ENCODE results near the gene GLS2. TPM values are rescaled to one million over a fixed set of nuclear protein-coding genes. Genes with fewer than 3 reads are reported as not detected.
"Not testable (repeated sequence)": the region's sequence is repeated elsewhere in the genome, so short reads cannot be mapped to it uniquely, and the experiment has no call there.

The GLS2 gene
- total RNA-seq, 2 experiments from 2014 or later, result 0.70 to 1.1 TPM

GRCh38 chr12:56462565-56462964 is 25.4 kb downstream of the GLS2 start:
- Mint-ChIP-seq H3K4me3 (no peak overlapping the region), H3K9me3 (ENCODE audit: insufficient read depth) (no peaks in the 10 kb centered on the region), H3K36me3 (ENCODE audit: low read depth) (no peaks in the 10 kb centered on the region), H3K27ac (no peak overlapping the region), H3K27me3 (ENCODE audit: low read depth) (no peaks in the 10 kb centered on the region), H3K4me1 (ENCODE audit: low read depth) (peaks cover 10% of the 10 kb centered on the region)
- POLR2A ChIA-PET, result no interaction called here
- DNase-seq (no peak), ATAC-seq (no peak)
- CTCF ChIA-PET, result interaction anchor here (0.7 to 3.3 kb wide), 6 partner anchors 11 to 204 kb away, joined by 3 to 62 read pairs (median 10); partner anchors contain the start of genes ANKRD52, MIP, STAT2 and TIMELESS

GRCh38 chr12:56461235-56462159 is 26.5 kb downstream of the GLS2 start:
- Mint-ChIP-seq H3K36me3 (ENCODE audit: low read depth) (no peaks in the 10 kb centered on the region), H3K27ac (no peak overlapping the region), H3K9me3 (ENCODE audit: insufficient read depth) (no peaks in the 10 kb centered on the region), H3K4me1 (ENCODE audit: low read depth) (peaks cover 5% of the 10 kb centered on the region), H3K4me3 (no peak overlapping the region), H3K27me3 (ENCODE audit: low read depth) (no peaks in the 10 kb centered on the region)
- ChIA-PET POLR2A (interaction anchor here (1.3 to 1.4 kb wide), 2 partner anchors 12 to 101 kb away, joined by 3 to 6 read pairs; partner anchors contain the start of genes STAT2 and TIMELESS), CTCF (interaction anchor here (0.9 to 1.6 kb wide), 7 partner anchors 11 to 269 kb away, joined by 3 to 6 read pairs (median 3); partner anchors contain the start of genes STAT2 and TIMELESS)
- DNase-seq (no peak), ATAC-seq (no peak)

GRCh38 chr12:56457817-56458216 is 30.1 kb downstream of the GLS2 start:
- ATAC-seq (no peak), DNase-seq (no peak)
- CTCF ChIA-PET, result interaction anchor here (1.3 to 2.2 kb wide), 2 partner anchors 8 to 56 kb away, joined by 3 to 10 read pairs; partner anchors contain the start of gene TIMELESS
- Mint-ChIP-seq H3K9me3 (ENCODE audit: insufficient read depth) (no peaks in the 10 kb centered on the region), H3K27me3 (ENCODE audit: low read depth) (peaks cover 9% of the 10 kb centered on the region), H3K4me3 (no peak overlapping the region), H3K36me3 (ENCODE audit: low read depth) (no peaks in the 10 kb centered on the region), H3K27ac (no peak overlapping the region), H3K4me1 (ENCODE audit: low read depth) (no peaks in the 10 kb centered on the region)
- POLR2A ChIA-PET, result interaction anchor here (1.8 kb wide), 1 partner anchor 9 kb away, joined by 9 read pairs; the partner anchor contains the start of gene TIMELESS

GRCh38 chr12:56454557-56454956 is 33.4 kb downstream of the GLS2 start, which contains the start of gene MIP:
Gene MIP (minus strand): TSS chr12:56454657. CDS start chr12:56454613, 44 bp downstream.
- Mint-ChIP-seq H3K4me1 (ENCODE audit: low read depth) (peaks cover 8% of the 10 kb centered on the region), H3K4me3 (no peak within 1 kb of the TSS), H3K27ac (no peak within 1 kb of the TSS), H3K9me3 (ENCODE audit: insufficient read depth) (no peaks in the 10 kb centered on the region), H3K36me3 (ENCODE audit: low read depth) (no peaks in the 10 kb centered on the region), H3K27me3 (ENCODE audit: low read depth) (peaks cover 9% of the 10 kb centered on the region)
- ChIA-PET POLR2A (no interaction called here), CTCF (interaction anchor here (1.0 to 6.4 kb wide), 2 partner anchors 9 to 24 kb away, joined by 3 to 59 read pairs; no protein-coding TSS in a partner anchor)
- no peak for ATAC-seq
- DNase-seq, result no peak

- DNase-seq, result no peak
- peaks cover 9% of the 10 kb centered on the region for H3K27me3 Mint-ChIP-seq (ENCODE audit: low read depth)
- no peak for ATAC-seq
- ChIA-PET POLR2A (interaction anchor here (0.9 kb wide), 1 partner anchor 293 kb away, joined by 3 read pairs; the partner anchor contains the start of gene MYL6), CTCF (interaction anchor here (0.9 to 6.4 kb wide), 2 partner anchors 10 to 13 kb away, joined by 3 to 59 read pairs; no protein-coding TSS in a partner anchor)
- H3K9me3 Mint-ChIP-seq (ENCODE audit: insufficient read depth), result no peaks in the 10 kb centered on the region
- no peak overlapping the region for H3K27ac Mint-ChIP-seq
- H3K36me3 Mint-ChIP-seq (ENCODE audit: low read depth), result peaks cover 10% of the 10 kb centered on the region
- H3K4me3 Mint-ChIP-seq, result no peak overlapping the region
- H3K4me1 Mint-ChIP-seq (ENCODE audit: low read depth), result peaks cover 26% of the 10 kb centered on the region
Measured at GRCh38 chr12:56451147-56451546, 36.8 kb downstream of the GLS2 start.

- CTCF ChIA-PET, result interaction anchor here (0.9 to 6.4 kb wide), 5 partner anchors 9 to 330 kb away, joined by 3 to 59 read pairs (median 7); partner anchors contain the start of gene SPRYD4
Measured at GRCh38 chr12:56450241-56450640, 37.7 kb downstream of the GLS2 start.

GRCh38 chr12:56449622-56449984 is 38.4 kb downstream of the GLS2 start:
- DNase-seq (no peak), ATAC-seq (no peak)
- Mint-ChIP-seq H3K4me3 (peak overlapping the region; percentile 91), H3K27me3 (ENCODE audit: low read depth) (peaks cover 5% of the 10 kb centered on the region), H3K9me3 (ENCODE audit: insufficient read depth) (no peaks in the 10 kb centered on the region), H3K4me1 (ENCODE audit: low read depth) (peaks cover 33% of the 10 kb centered on the region), H3K36me3 (ENCODE audit: low read depth) (peaks cover 18% of the 10 kb centered on the region), H3K27ac (peak overlapping the region; percentile 87)
- POLR2A ChIA-PET, result interaction anchor here (0.6 to 2.8 kb wide), 14 partner anchors 9 to 238 kb away, joined by 3 to 27 read pairs (median 4); partner anchors contain the start of genes CNPY2, CS, IL23A and PTGES3
- CTCF ChIA-PET, result interaction anchor here (0.9 to 6.4 kb wide), 9 partner anchors 9 to 330 kb away, joined by 3 to 59 read pairs (median 4); partner anchors contain the start of genes MYL6B, SPRYD4 and STAT2

More at GRCh38 chr12:56450241-56450640, 37.7 kb downstream of the GLS2 start:
- H3K27me3 Mint-ChIP-seq (ENCODE audit: low read depth), result peaks cover 6% of the 10 kb centered on the region
- H3K4me1 Mint-ChIP-seq (ENCODE audit: low read depth), result peaks cover 30% of the 10 kb centered on the region
- no peaks in the 10 kb centered on the region for H3K9me3 Mint-ChIP-seq (ENCODE audit: insufficient read depth)
- POLR2A ChIA-PET, result interaction anchor here (1.4 to 2.8 kb wide), 5 partner anchors 8 to 238 kb away, joined by 3 to 27 read pairs (median 9); partner anchors contain the start of genes CS, PTGES3 and STAT2
- ATAC-seq (no peak), DNase-seq (no peak)
- peak overlapping the region; percentile 39 for H3K27ac Mint-ChIP-seq
- H3K4me3 Mint-ChIP-seq, result peak overlapping the region; percentile 91
- peaks cover 15% of the 10 kb centered on the region for H3K36me3 Mint-ChIP-seq (ENCODE audit: low read depth)

- Mint-ChIP-seq H3K36me3 (ENCODE audit: low read depth) (peaks cover 24% of the 10 kb centered on the region), H3K4me3 (peak within 1 kb of the TSS; percentile 91), H3K27ac (peak within 1 kb of the TSS; percentile 87), H3K9me3 (ENCODE audit: insufficient read depth) (no peaks in the 10 kb centered on the region), H3K27me3 (ENCODE audit: low read depth) (peaks cover 2% of the 10 kb centered on the region), H3K4me1 (ENCODE audit: low read depth) (peaks cover 39% of the 10 kb centered on the region)
- CTCF ChIA-PET, result interaction anchor here (0.7 to 6.4 kb wide), 11 partner anchors 10 to 329 kb away, joined by 3 to 59 read pairs (median 4); partner anchors contain the start of genes MYL6B, SPRYD4 and STAT2
- POLR2A ChIA-PET, result interaction anchor here (0.6 to 2.8 kb wide), 17 partner anchors 10 to 239 kb away, joined by 3 to 27 read pairs (median 4); partner anchors contain the start of genes CNPY2, CS, IL23A and PTGES3
- DNase-seq (peak; percentile 89), ATAC-seq (peak; percentile 99)
Measured at GRCh38 chr12:56448860-56449621, 38.9 kb downstream of the GLS2 start, which contains the start of gene TIMELESS. Gene TIMELESS (minus strand): TSS chr12:56449426. CDS start chr12:56434170, 15,256 bp downstream.

- not testable (repeated sequence) for H3K27me3 Mint-ChIP-seq (ENCODE audit: low read depth)
Measured at GRCh38 chr12:56443208-56443607, 44.8 kb downstream of the GLS2 start.

GRCh38 chr12:56437430-56438176 is 50.4 kb downstream of the GLS2 start:
- Mint-ChIP-seq H3K4me3 (no peak overlapping the region), H3K27me3 (ENCODE audit: low read depth) (no peaks in the 10 kb centered on the region), H3K9me3 (ENCODE audit: insufficient read depth) (no peaks in the 10 kb centered on the region), H3K4me1 (ENCODE audit: low read depth) (peaks cover 5% of the 10 kb centered on the region), H3K36me3 (ENCODE audit: low read depth) (peaks cover 19% of the 10 kb centered on the region), H3K27ac (no peak overlapping the region)
- no peak for DNase-seq
- no peak for ATAC-seq
- ChIA-PET CTCF (interaction anchor here (1.5 to 1.9 kb wide), 2 partner anchors 26 to 64 kb away, joined by 4 to 5 read pairs; no protein-coding TSS in a partner anchor), POLR2A (no interaction called here)

More at GRCh38 chr12:56443208-56443607, 44.8 kb downstream of the GLS2 start:
- H3K9me3 Mint-ChIP-seq (ENCODE audit: insufficient read depth); H3K27ac Mint-ChIP-seq; H3K4me3 Mint-ChIP-seq; CTCF ChIA-PET; POLR2A ChIA-PET; ATAC-seq; DNase-seq: not testable (repeated sequence)
- H3K4me1 Mint-ChIP-seq (ENCODE audit: low read depth), result peaks cover 32% of the 10 kb centered on the region
- H3K36me3 Mint-ChIP-seq (ENCODE audit: low read depth), result peaks cover 43% of the 10 kb centered on the region

Measured in activated CD8-positive, alpha-beta T cell treated with anti-CD3 and anti-CD28 coated beads, Interleukin-2, amount 10 ng/mL, durations not matched to agents 7 days and 5 days (primary cell).